Skin epidermis (tissue), 12 donors: ENCODE measurements around the gene SUN2.

ENCODE experiments used
- H3K27ac ChIP-seq, 21 experiments: fragments of 200-600 bp; sonication (generic) in 11 of 21; one replicate each; pipeline ENCODE4 v1.5.0; 2020; ENCODE audit warnings: mild to moderate bottlenecking in 3 of 21, inconsistent platforms in 2 of 21, moderate library complexity in 2 of 21
- H3K4me3 ChIP-seq, 7 experiments: fragments of 200-600 bp; sonication (generic) in 2 of 7; one replicate each; pipeline ENCODE4 v1.5.0; 2020; ENCODE audit warnings: inconsistent platforms in 2 of 7, mild to moderate bottlenecking in 2 of 7, moderate library complexity in 1 of 7

Gene SUN2

GRCh38 chr22:38756711-38757463, 1.1 kb upstream of the SUN2 start:
- H3K4me3 ChIP-seq = peak overlapping the region; percentile 49 to 80 (median 69)
- H3K27ac ChIP-seq = peak overlapping the region in 19 of 21 experiments; percentile 44 to 97 (median 85)

GRCh38 chr22:38755155-38755910, 465 bp downstream of the SUN2 start:
- Histone ChIP-seq H3K27ac (peak overlapping the region; percentile 44 to 97 (median 89)), H3K4me3 (peak overlapping the region; percentile 49 to 80 (median 69))

GRCh38 chr22:38754751-38755154, 1.0 kb downstream of the SUN2 start:
- Histone ChIP-seq H3K27ac (peak overlapping the region; percentile 44 to 97 (median 89)), H3K4me3 (peak overlapping the region; percentile 49 to 80 (median 69))

GRCh38 chr22:38753948-38754750, 1.6 kb downstream of the SUN2 start:
- Histone ChIP-seq H3K27ac (peak overlapping the region in 20 of 21 experiments; percentile 44 to 97 (median 89)), H3K4me3 (peak overlapping the region; percentile 49 to 80 (median 69))

GRCh38 chr22:38751422-38752346, 4.1 kb downstream of the SUN2 start:
- peak overlapping the region; percentile 1 to 97 (median 80) for H3K27ac ChIP-seq
- peak overlapping the region in 2 of 7 experiments; percentile 4 to 13 for H3K4me3 ChIP-seq

- Histone ChIP-seq H3K27ac (peak overlapping the region in 19 of 21 experiments; percentile 1 to 97 (median 81)), H3K4me3 (peak overlapping the region in 1 of 7 experiments; percentile 4)
Observed at GRCh38 chr22:38751066-38751421, 4.8 kb downstream of the SUN2 start.

GRCh38 chr22:38750638-38751037, 5.2 kb downstream of the SUN2 start:
- peak overlapping the region in 17 of 21 experiments; percentile 1 to 97 (median 82) for H3K27ac ChIP-seq
- H3K4me3 ChIP-seq = no peak overlapping the region

- peak overlapping the region in 6 of 21 experiments; percentile 52 to 97 (median 82) for H3K27ac ChIP-seq
- H3K4me3 ChIP-seq = no peak overlapping the region
Observed at GRCh38 chr22:38750104-38750503, 5.7 kb downstream of the SUN2 start.

GRCh38 chr22:38748487-38749136, 7.2 kb downstream of the SUN2 start:
- Histone ChIP-seq H3K4me3 (no peak overlapping the region), H3K27ac (peak overlapping the region in 3 of 21 experiments; percentile 10 to 31 (median 14))

GRCh38 chr22:38745676-38746460, 9.9 kb downstream of the SUN2 start:
- Histone ChIP-seq H3K27ac (peak overlapping the region in 2 of 21 experiments; percentile 5 to 10), H3K4me3 (no peak overlapping the region)

- peak overlapping the region in 1 of 21 experiments; percentile 7 for H3K27ac ChIP-seq
- H3K4me3 ChIP-seq = no peak overlapping the region
Observed at GRCh38 chr22:38744981-38745380, 10.8 kb downstream of the SUN2 start.

GRCh38 chr22:38742176-38742942, 13.4 kb downstream of the SUN2 start:
- Histone ChIP-seq H3K27ac (no peak overlapping the region), H3K4me3 (no peak overlapping the region)

- no peak overlapping the region for H3K4me3 ChIP-seq
- H3K27ac ChIP-seq = no peak overlapping the region
Observed at GRCh38 chr22:38741576-38741975, 14.2 kb downstream of the SUN2 start.

- peak overlapping the region in 1 of 21 experiments; percentile 44 for H3K27ac ChIP-seq
- no peak overlapping the region for H3K4me3 ChIP-seq
Observed at GRCh38 chr22:38741166-38741565, 14.6 kb downstream of the SUN2 start.

GRCh38 chr22:38740754-38741153, 15.0 kb downstream of the SUN2 start:
- no peak overlapping the region for H3K4me3 ChIP-seq
- peak overlapping the region in 1 of 21 experiments; percentile 44 for H3K27ac ChIP-seq

GRCh38 chr22:38740116-38740723, 15.6 kb downstream of the SUN2 start:
- Histone ChIP-seq H3K4me3 (no peak overlapping the region), H3K27ac (peak overlapping the region in 1 of 21 experiments; percentile 44)
